Measurements from ENCODE around the gene OR4M1.

DNA sequence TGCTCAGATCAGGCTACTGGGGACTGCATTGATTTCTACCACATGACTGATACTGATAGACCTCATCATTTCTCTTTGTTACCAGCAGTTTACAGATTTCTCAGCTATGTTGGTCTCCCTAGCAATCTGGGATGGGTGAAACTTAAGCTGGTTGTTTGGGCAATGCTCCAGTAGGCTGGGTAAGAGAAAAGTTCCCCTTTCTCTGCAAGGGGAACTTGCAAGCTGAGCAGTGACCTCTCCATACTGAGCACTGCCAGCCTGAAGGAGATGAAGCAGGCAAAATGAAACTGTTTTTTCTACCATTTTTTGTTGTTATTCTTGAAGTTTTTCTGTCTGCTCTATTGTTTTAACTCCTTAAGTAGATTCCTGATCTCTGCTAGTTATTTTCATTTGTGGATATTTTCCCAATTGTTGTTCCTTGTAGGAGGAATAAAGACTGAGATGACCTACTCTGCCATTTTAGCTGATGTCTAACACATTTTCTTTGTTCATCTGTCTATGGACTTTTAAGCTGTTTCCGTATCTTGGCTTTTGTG lies 1.3 kb upstream of the OR4M1 start:
- TF ChIP-seq, protein P1, sequence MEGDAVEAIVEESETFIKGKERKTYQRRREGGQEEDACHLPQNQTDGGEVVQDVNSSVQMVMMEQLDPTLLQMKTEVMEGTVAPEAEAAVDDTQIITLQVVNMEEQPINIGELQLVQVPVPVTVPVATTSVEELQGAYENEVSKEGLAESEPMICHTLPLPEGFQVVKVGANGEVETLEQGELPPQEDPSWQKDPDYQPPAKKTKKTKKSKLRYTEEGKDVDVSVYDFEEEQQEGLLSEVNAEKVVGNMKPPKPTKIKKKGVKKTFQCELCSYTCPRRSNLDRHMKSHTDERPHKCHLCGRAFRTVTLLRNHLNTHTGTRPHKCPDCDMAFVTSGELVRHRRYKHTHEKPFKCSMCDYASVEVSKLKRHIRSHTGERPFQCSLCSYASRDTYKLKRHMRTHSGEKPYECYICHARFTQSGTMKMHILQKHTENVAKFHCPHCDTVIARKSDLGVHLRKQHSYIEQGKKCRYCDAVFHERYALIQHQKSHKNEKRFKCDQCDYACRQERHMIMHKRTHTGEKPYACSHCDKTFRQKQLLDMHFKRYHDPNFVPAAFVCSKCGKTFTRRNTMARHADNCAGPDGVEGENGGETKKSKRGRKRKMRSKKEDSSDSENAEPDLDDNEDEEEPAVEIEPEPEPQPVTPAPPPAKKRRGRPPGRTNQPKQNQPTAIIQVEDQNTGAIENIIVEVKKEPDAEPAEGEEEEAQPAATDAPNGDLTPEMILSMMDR (IDR thresholded peaks at IDR 0.05; ENCODE audit: low read depth, low read length, poor library complexity, severe bottlenecking): no peak
- no peak for TF ChIP-seq EZH2phosphoT487 (IDR thresholded peaks at IDR 0.05; ENCODE audit: borderline replicate concordance, low read length)
